Activated T-cell treated with anti-CD3 and anti-CD28 coated beads, Interleukin-2, amount 50 U/mL, for 4 hours (primary cell): Measurements from ENCODE around the gene DNAH1. TPM values are rescaled to one million over a fixed set of nuclear protein-coding genes. Genes with fewer than 3 reads are reported as not detected.
A peak's percentile ranks its signal among the peaks of the same experiment; 100 is the strongest.
"Not testable (repeated sequence)": the region's sequence is repeated elsewhere in the genome, so short reads cannot be mapped to it uniquely, and the experiment has no call there.

Experiments
- ATAC-seq, 2 donors: fragments of 200-7000 bp; cut with Tn5 transposase; one replicate each; pipeline ENCODE4 v1.10.0; 2021
- DNase-seq: peaks from one replicate; pipeline ENCODE4 v3.0.0-alpha.2; 2020
- H3K27me3 Mint-ChIP-seq: one replicate; pipeline ENCODE4 v1.8.0; 2021; ENCODE audit warnings: low read depth, mixed read lengths
- H3K36me3 Mint-ChIP-seq: one replicate; pipeline ENCODE4 v1.8.0; 2022; ENCODE audit warnings: mixed read lengths; ENCODE audit not compliant: insufficient read depth
- H3K4me1 Mint-ChIP-seq: one replicate; pipeline ENCODE4 v1.8.0; 2021; ENCODE audit warnings: low read depth, mixed read lengths
- H3K4me3 Mint-ChIP-seq: one replicate; pipeline ENCODE4 v1.8.0; 2021; ENCODE audit warnings: mild to moderate bottlenecking, moderate library complexity, mixed read lengths
- H3K9me3 Mint-ChIP-seq: one replicate; pipeline ENCODE4 v1.8.0; 2021; ENCODE audit warnings: mixed read lengths
- total RNA-seq, 3 donors: library from RNA; stranded (reverse); gene quantifications; one replicate each; pipeline ENCODE4 v1.2.1, GENCODE V29; 2021

DNAH1 gene
- 1 to 10 TPM; 6.4 to 8.4 (median 6.6) TPM for total RNA-seq

GRCh38 chr3:52315977-52316764, at the start of gene DNAH1:
Gene DNAH1 (plus strand): TSS chr3:52316319. CDS start chr3:52322443, 6,124 bp downstream.
- peaks cover 22% of the 10 kb centered on the region for H3K4me1 Mint-ChIP-seq
- peaks cover 4% of the 10 kb centered on the region for H3K36me3 Mint-ChIP-seq
- DNase-seq = no peak
- H3K9me3 Mint-ChIP-seq = no peaks in the 10 kb centered on the region
- H3K4me3 Mint-ChIP-seq = peak within 1 kb of the TSS; percentile 68
- ATAC-seq = no peak
- no peaks in the 10 kb centered on the region for H3K27me3 Mint-ChIP-seq

- Mint-ChIP-seq H3K4me1 (peaks cover 80% of the 10 kb centered on the region), H3K36me3 (peaks cover 59% of the 10 kb centered on the region), H3K27me3 (no peaks in the 10 kb centered on the region), H3K9me3 (no peaks in the 10 kb centered on the region), H3K4me3 (peak overlapping the region; percentile 67)
- DNase-seq = peak; percentile 67
- peak; percentile 76 to 82 for ATAC-seq
Measured at GRCh38 chr3:52268036-52268435, 48.1 kb upstream of the DNAH1 start.

- peak; percentile 24 to 30 for ATAC-seq
- H3K4me1 Mint-ChIP-seq = peaks cover 81% of the 10 kb centered on the region
- peak overlapping the region; percentile 78 for H3K4me3 Mint-ChIP-seq
- H3K36me3 Mint-ChIP-seq = peaks cover 53% of the 10 kb centered on the region
- no peak for DNase-seq
- no peaks in the 10 kb centered on the region for H3K9me3 Mint-ChIP-seq
- no peaks in the 10 kb centered on the region for H3K27me3 Mint-ChIP-seq
Measured at GRCh38 chr3:52269776-52270175, 46.3 kb upstream of the DNAH1 start.

GRCh38 chr3:52270252-52270754, 45.8 kb upstream of the DNAH1 start:
- no peak for DNase-seq
- peaks cover 54% of the 10 kb centered on the region for H3K36me3 Mint-ChIP-seq
- no peaks in the 10 kb centered on the region for H3K27me3 Mint-ChIP-seq
- peak overlapping the region; percentile 78 for H3K4me3 Mint-ChIP-seq
- peaks cover 83% of the 10 kb centered on the region for H3K4me1 Mint-ChIP-seq
- ATAC-seq = no peak
- no peaks in the 10 kb centered on the region for H3K9me3 Mint-ChIP-seq

- not testable (repeated sequence) for H3K27me3 Mint-ChIP-seq, DNase-seq, ATAC-seq, H3K9me3 Mint-ChIP-seq
- Mint-ChIP-seq H3K4me3 (peak overlapping the region; percentile 78), H3K36me3 (peaks cover 48% of the 10 kb centered on the region), H3K4me1 (peaks cover 80% of the 10 kb centered on the region)
Measured at GRCh38 chr3:52272172-52272571, 43.9 kb upstream of the DNAH1 start.

GRCh38 chr3:52272831-52273230, 43.3 kb upstream of the DNAH1 start:
- H3K4me1 Mint-ChIP-seq = peaks cover 73% of the 10 kb centered on the region
- H3K27me3 Mint-ChIP-seq = no peaks in the 10 kb centered on the region
- peak overlapping the region; percentile 95 for H3K4me3 Mint-ChIP-seq
- ATAC-seq (no peak), DNase-seq (no peak)
- no peaks in the 10 kb centered on the region for H3K9me3 Mint-ChIP-seq
- peaks cover 46% of the 10 kb centered on the region for H3K36me3 Mint-ChIP-seq

- peaks cover 39% of the 10 kb centered on the region for H3K36me3 Mint-ChIP-seq
- peaks cover 66% of the 10 kb centered on the region for H3K4me1 Mint-ChIP-seq
- not testable (repeated sequence) for H3K27me3 Mint-ChIP-seq, DNase-seq, H3K9me3 Mint-ChIP-seq, ATAC-seq
- peak overlapping the region; percentile 95 for H3K4me3 Mint-ChIP-seq
Measured at GRCh38 chr3:52274781-52275180, 41.3 kb upstream of the DNAH1 start.

GRCh38 chr3:52277071-52277964, 38.8 kb upstream of the DNAH1 start:
- Mint-ChIP-seq H3K4me3 (peak overlapping the region; percentile 95), H3K36me3 (peaks cover 29% of the 10 kb centered on the region), H3K9me3 (no peaks in the 10 kb centered on the region), H3K4me1 (peaks cover 60% of the 10 kb centered on the region), H3K27me3 (no peaks in the 10 kb centered on the region)
- DNase-seq (peak; percentile 77), ATAC-seq (peak; percentile 22 to 28)

- Mint-ChIP-seq H3K9me3 (no peaks in the 10 kb centered on the region), H3K4me3 (peak overlapping the region; percentile 95), H3K4me1 (peaks cover 60% of the 10 kb centered on the region), H3K27me3 (no peaks in the 10 kb centered on the region), H3K36me3 (peaks cover 24% of the 10 kb centered on the region)
- peak; percentile 71 to 73 for ATAC-seq
- DNase-seq = peak; percentile 56
Measured at GRCh38 chr3:52277972-52278509, 38.1 kb upstream of the DNAH1 start.

- H3K27me3 Mint-ChIP-seq = no peaks in the 10 kb centered on the region
- peak; percentile 98 for DNase-seq
- H3K36me3 Mint-ChIP-seq = peaks cover 21% of the 10 kb centered on the region
- H3K4me1 Mint-ChIP-seq = peaks cover 60% of the 10 kb centered on the region
- peak; percentile 82 to 83 for ATAC-seq
- H3K4me3 Mint-ChIP-seq = peak within 1 kb of the TSS; percentile 95
- H3K9me3 Mint-ChIP-seq = no peaks in the 10 kb centered on the region
Measured at GRCh38 chr3:52278510-52279069, 37.5 kb upstream of the DNAH1 start, which contains the start of gene WDR82. Gene WDR82 (minus strand): TSS chr3:52278649. CDS start chr3:52278361, 288 bp downstream.

GRCh38 chr3:52279596-52279995, 36.5 kb upstream of the DNAH1 start:
- Mint-ChIP-seq H3K27me3 (no peaks in the 10 kb centered on the region), H3K4me1 (peaks cover 52% of the 10 kb centered on the region)

GRCh38 chr3:52280050-52280461, 36.1 kb upstream of the DNAH1 start:
- Mint-ChIP-seq H3K27me3 (no peaks in the 10 kb centered on the region), H3K4me3 (peak overlapping the region; percentile 95), H3K36me3 (peaks cover 15% of the 10 kb centered on the region), H3K9me3 (no peaks in the 10 kb centered on the region), H3K4me1 (peaks cover 51% of the 10 kb centered on the region)
- no peak for DNase-seq
- ATAC-seq = no peak

More at GRCh38 chr3:52279596-52279995, 36.5 kb upstream of the DNAH1 start:
- Mint-ChIP-seq H3K36me3 (peaks cover 15% of the 10 kb centered on the region), H3K4me3 (peak overlapping the region; percentile 95), H3K9me3 (no peaks in the 10 kb centered on the region)
- no peak for DNase-seq
- ATAC-seq = no peak

GRCh38 chr3:52281981-52282801, 33.9 kb upstream of the DNAH1 start:
- peaks cover 4% of the 10 kb centered on the region for H3K36me3 Mint-ChIP-seq
- no peak for ATAC-seq

More at GRCh38 chr3:52281981-52282801, 33.9 kb upstream of the DNAH1 start:
- Mint-ChIP-seq H3K4me3 (peak overlapping the region; percentile 45), H3K27me3 (no peaks in the 10 kb centered on the region), H3K4me1 (peaks cover 49% of the 10 kb centered on the region), H3K9me3 (no peaks in the 10 kb centered on the region)
- peak; percentile 24 for DNase-seq
